H1 (cell line): ENCODE measurements around the gene BRD9. TPM values are rescaled to one million over a fixed set of nuclear protein-coding genes. Genes with fewer than 3 reads are reported as not detected.

Source experiments
- ATF3 ChIP-seq: IDR thresholded peaks from 2 replicates; pipeline ENCODE4 v1.6.1; 2011; ENCODE audit warnings: low read depth, mild to moderate bottlenecking, low read length; ENCODE audit not compliant: insufficient read depth
- E2F6 ChIP-seq: IDR thresholded peaks from 2 replicates; pipeline ENCODE4 v1.6.1; 2012; ENCODE audit warnings: inconsistent platforms
- GTF2F1 ChIP-seq: IDR thresholded peaks from 2 replicates; pipeline ENCODE4 v1.6.1; 2012; ENCODE audit warnings: low read depth, low read length, improper control_type of control experiment, borderline replicate concordance
- HDAC6 ChIP-seq: IDR thresholded peaks from one replicate; pipeline ENCODE4 v1.7.1; 2012; ENCODE audit warnings: low read depth, mild to moderate bottlenecking, inconsistent platforms, low read length, moderate library complexity
- POLR2A ChIP-seq, 2 experiments: IDR thresholded peaks; 1 replicate in 1 of 2; 2 replicates in 1 of 2; pipeline ENCODE4 v1.6.1; 2011; ENCODE audit warnings: low read depth in 2 of 2, low read length in 2 of 2, mild to moderate bottlenecking in 2 of 2; ENCODE audit errors: control extremely low read depth in 1 of 2
- TAF7 ChIP-seq: optimal IDR thresholded peaks from 2 replicates; pipeline ENCODE3; 2011; ENCODE audit warnings: low read depth, mild to moderate bottlenecking, inconsistent platforms, low read length, moderate library complexity, borderline replicate concordance
- USF2 ChIP-seq: IDR thresholded peaks from 2 replicates; pipeline ENCODE4 v1.6.1; 2011; ENCODE audit warnings: low read length, improper control_type of control experiment
- polyA plus RNA-seq, 7 experiments: library from polyadenylated mRNA; depleted of rRNA in 3 of 7; stranded (reverse) in 5 of 7; unstranded in 2 of 7; fragments of >200 nt in 5 of 7; fragments of 200-250 nt in 2 of 7; gene quantifications; 1 replicate in 5 of 7; 2 replicates in 1 of 7; 4 replicates in 1 of 7; pipeline versions ENCODE4 v1.2.1 to v1.2.3, GENCODE V29; 2011 to 2013; ENCODE audit warnings: missing spikeins in 2 of 7, mixed read lengths in 2 of 7
- total RNA-seq: library from RNA; stranded (reverse); fragmentation: NEBNext Ultra II Directional; extraction: Animal tissue kit (Norgen Biotek cat#: 25700); gene quantifications from 2 replicates; pipeline ENCODE4 v1.2.1, GENCODE V29; 2021

BRD9 gene
- total and polyA plus RNA-seq, 2 of the 8 experiments (the other 6 are each of a cell fraction or from before 2014, with no cell fraction given), result 9.3 to 49.4 TPM

GRCh38 chr5:930866-931265 is 38.3 kb upstream of the BRD9 start (continued):
- TF ChIP-seq TAF7 (no peak), USF2 (no peak), E2F6 (no peak), HDAC6 (no peak), GTF2F1 (no peak), ATF3 (no peak), POLR2A (IDR thresholded peaks at IDR 0.05; ENCODE audit: control extremely low read depth in 1 of 2, low read depth in 2 of 2, low read length in 2 of 2) (no peak)
- TF ChIP-seq, all 59 proteins: peak for 0
